KG1 (cell line): ENCODE measurements around the gene MMAB.

ENCODE experiments used
- DNase-seq: peaks from one replicate; lab custom pipeline; 2025; lab: John Stamatoyannopoulos, UW

Gene MMAB

GRCh38 chr12:109510196-109510595, 63.1 kb downstream of the MMAB start:
- DNase-seq: no peak

GRCh38 chr12:109504068-109504467, 69.2 kb downstream of the MMAB start:
- DNase-seq: no peak
